Measurements from ENCODE around the gene INAFM2. TPM values are rescaled to one million over a fixed set of nuclear protein-coding genes. Genes with fewer than 3 reads are reported as not detected.

INAFM2 gene
- 1 to 10 TPM; 4.8 to 5.7 TPM for total RNA-seq
- 1 to 10 TPM; 3.3 to 4.0 TPM for polyA plus RNA-seq

DNA sequence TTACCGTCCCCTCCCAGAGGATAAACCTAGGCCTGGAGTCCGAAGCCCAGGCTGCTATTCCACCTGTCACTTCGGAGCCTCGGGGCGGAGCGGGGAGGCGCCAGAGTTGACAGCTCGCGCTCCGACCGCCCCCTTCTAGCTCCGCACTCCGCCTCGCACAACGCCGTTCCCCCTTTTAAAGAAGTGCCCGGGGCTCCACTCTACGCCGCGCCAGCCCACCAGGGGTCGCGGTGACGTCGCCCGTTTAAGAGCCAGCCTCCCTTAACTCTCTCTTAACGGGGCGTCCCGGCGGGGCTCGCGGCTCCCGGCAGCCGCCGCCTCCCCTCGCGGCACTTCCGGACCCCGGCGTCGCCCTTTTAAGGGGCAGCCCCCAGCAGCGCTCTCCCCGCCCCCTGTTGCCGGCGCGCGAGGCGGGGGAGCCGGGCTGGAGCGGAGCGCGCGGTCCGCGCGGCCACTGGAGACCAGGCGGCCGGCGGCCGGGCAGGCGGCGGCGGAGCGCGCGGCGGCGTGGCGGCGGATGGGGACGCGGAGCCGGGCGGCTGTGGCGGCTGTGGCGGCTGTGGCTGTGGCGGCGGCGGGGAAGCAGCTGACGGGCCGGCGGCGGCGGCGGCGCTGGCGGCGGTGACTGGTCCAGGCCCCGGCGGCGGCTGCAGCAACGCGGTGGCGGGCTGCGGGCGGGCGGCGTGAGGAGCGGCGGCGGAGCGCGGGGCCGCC, at the start of gene INAFM2:
Gene INAFM2 (plus strand): TSS at position 454 of the 714 bp plus-strand sequence. CDS start 364 bp downstream, outside the sequence.
- DNase-seq (ENCODE audit: low spot score): peak; percentile 89
- Histone ChIP-seq H3K27me3 (ENCODE audit: control insufficient read depth in 4 of 4, insufficient read depth in 4 of 4, low read length in 3 of 4) (no peaks in the 10 kb centered on the region), H3K4me1 (ENCODE audit: control insufficient read depth in 4 of 4, insufficient read depth in 4 of 4, low read length in 3 of 4) (peaks cover 0 to 11% (median 6%) of the 10 kb centered on the region in 4 donors), H3K9me3 (ENCODE audit: control insufficient read depth in 4 of 4, low read length in 3 of 4) (no peaks in the 10 kb centered on the region), H3K27ac (ENCODE audit: low read depth in 1 of 2, low read length in 2 of 2) (peak within 1 kb of the TSS; percentile 19 to 56), H3K9ac (ENCODE audit: low read depth in 1 of 2, low read length in 2 of 2) (no peak within 1 kb of the TSS), H3K36me3 (ENCODE audit: control insufficient read depth in 4 of 4, insufficient read depth in 3 of 4, low read depth in 1 of 4, low read length in 3 of 4) (peaks cover 0 to 1% (median 0%) of the 10 kb centered on the region in 4 donors), H3K4me3 (ENCODE audit: low read depth in 1 of 3, low read length in 3 of 3) (peak within 1 kb of the TSS; percentile 25 to 86 (median 74))
- peak; percentile 73 for TF ChIP-seq MAX (IDR thresholded peaks at IDR 0.05)
- no peak for TF ChIP-seq HNF4G (IDR thresholded peaks at IDR 0.05)
- TF ChIP-seq FOXA1 (IDR thresholded peaks at IDR 0.05): no peak
- peak in 1 of 2 donors; percentile 40 for TF ChIP-seq GABPA (IDR thresholded peaks at IDR 0.05 in 1 of 2, conservative IDR thresholded peaks at IDR 0.05 in 1 of 2)
- TF ChIP-seq JUND (IDR thresholded peaks at IDR 0.05): no peak
- TF ChIP-seq CTCF (IDR thresholded peaks at IDR 0.05; ENCODE audit: low read depth, low read length, missing input control): peak; percentile 50
- no peak for TF ChIP-seq ZBTB33 (IDR thresholded peaks at IDR 0.05)
- peak in 1 of 2 donors; percentile 31 for TF ChIP-seq HNF4A (conservative IDR thresholded peaks at IDR 0.05)
- TF ChIP-seq TAF1 (conservative IDR thresholded peaks at IDR 0.05): no peak
- peak; percentile 53 for TF ChIP-seq REST (IDR thresholded peaks at IDR 0.05)
- no peak for TF ChIP-seq FOXA2 (IDR thresholded peaks at IDR 0.05)
- peak; percentile 60 for TF ChIP-seq SP1 (IDR thresholded peaks at IDR 0.05)
- peak in 1 of 2 donors; percentile 63 for TF ChIP-seq EGR1 (IDR thresholded peaks at IDR 0.05; ENCODE audit: low read depth in 2 of 2)
- TF ChIP-seq RXRA (IDR thresholded peaks at IDR 0.05): no peak
- TF ChIP-seq, protein P1, sequence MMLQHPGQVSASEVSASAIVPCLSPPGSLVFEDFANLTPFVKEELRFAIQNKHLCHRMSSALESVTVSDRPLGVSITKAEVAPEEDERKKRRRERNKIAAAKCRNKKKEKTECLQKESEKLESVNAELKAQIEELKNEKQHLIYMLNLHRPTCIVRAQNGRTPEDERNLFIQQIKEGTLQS (IDR thresholded peaks at IDR 0.05): no peak
- no peak for TF ChIP-seq NR2F2 (IDR thresholded peaks at IDR 0.05)
- peak; percentile 49 to 61 for TF ChIP-seq RAD21 (IDR thresholded peaks at IDR 0.05)
- TF ChIP-seq YY1 (IDR thresholded peaks at IDR 0.05): peak; percentile 63
- under 1% methylated on average over 103 of the region's 103 CpGs for WGBS

All from liver (tissue), 9 donors.